Ishikawa (cell line): ENCODE results near the gene POLR3E.

Experiments used
- CEBPB ChIP-seq: IDR thresholded peaks from 2 replicates; pipeline ENCODE4 v1.6.1; 2012
- CREB1 ChIP-seq: IDR thresholded peaks from 2 replicates; pipeline ENCODE4 v1.6.1; 2012; ENCODE audit warnings: low read depth
- EGR1 ChIP-seq: IDR thresholded peaks from 2 replicates; pipeline ENCODE4 v1.6.1; 2012
- EP300 ChIP-seq: IDR thresholded peaks from 2 replicates; pipeline ENCODE4 v1.6.1; 2012; ENCODE audit warnings: borderline replicate concordance
- FOXM1 ChIP-seq: IDR thresholded peaks from 2 replicates; pipeline ENCODE4 v1.6.1; 2012; ENCODE audit warnings: low read depth, borderline replicate concordance
- MAX ChIP-seq: IDR thresholded peaks from 2 replicates; pipeline ENCODE4 v1.6.1; 2012
- NFIC ChIP-seq: IDR thresholded peaks from 2 replicates; pipeline ENCODE4 v1.6.1; 2012
- RAD21 ChIP-seq: IDR thresholded peaks from 2 replicates; pipeline ENCODE4 v1.6.1; 2012; ENCODE audit warnings: low read depth
- REST ChIP-seq: IDR thresholded peaks from 2 replicates; pipeline ENCODE4 v1.6.1; 2012; ENCODE audit warnings: low read depth, mild to moderate bottlenecking
- TAF1 ChIP-seq: IDR thresholded peaks from 2 replicates; pipeline ENCODE4 v1.6.1; 2012; ENCODE audit warnings: low read depth, mild to moderate bottlenecking
- TCF12 ChIP-seq: IDR thresholded peaks from 2 replicates; pipeline ENCODE4 v1.6.1; 2012; ENCODE audit warnings: low read depth
- TEAD4 ChIP-seq: IDR thresholded peaks from 2 replicates; pipeline ENCODE4 v1.6.1; 2012
- USF1 ChIP-seq: IDR thresholded peaks from 2 replicates; pipeline ENCODE4 v1.6.1; 2012
- YY1 ChIP-seq: IDR thresholded peaks from 2 replicates; pipeline ENCODE4 v1.6.1; 2012; ENCODE audit warnings: low read depth
- ZBTB7A ChIP-seq: IDR thresholded peaks from 2 replicates; pipeline ENCODE4 v1.6.1; 2012; ENCODE audit warnings: low read depth

POLR3E gene

GRCh38 chr16:22370038-22370820 lies 73.0 kb downstream of the POLR3E start:
- TF ChIP-seq TEAD4 (no peak), EP300 (no peak), ZBTB7A (no peak), MAX (no peak), RAD21 (no peak), NFIC (no peak), FOXM1 (no peak), CEBPB (no peak), CREB1 (no peak), TAF1 (no peak), REST (no peak), YY1 (no peak), TCF12 (no peak), EGR1 (no peak)

GRCh38 chr16:22372882-22373661 lies 75.9 kb downstream of the POLR3E start:
- TF ChIP-seq USF1, result no peak

- TF ChIP-seq MAX (peak; percentile 62; the same call in 1 of the 2 replicates), REST (no peak), EGR1 (no peak), YY1 (no peak)
Observed at GRCh38 chr16:22373662-22374310, 76.6 kb downstream of the POLR3E start.

- TF ChIP-seq CEBPB (no peak), TEAD4 (no peak), NFIC (no peak), TAF1 (peak; percentile 78; the same call in 1 of the 2 replicates), TCF12 (peak; percentile 12; the same call in 1 of the 2 replicates), FOXM1 (0 out of 2 replicates have a peak, but pooled peaks have one; percentile 21), MAX (peak; percentile 83), EP300 (no peak), REST (no peak), CREB1 (no peak)
Observed at GRCh38 chr16:22374311-22375116, 77.3 kb downstream of the POLR3E start, which contains the start of gene CDR2. TSS of gene CDR2 (minus strand) at chr16:22374619. CDS start at chr16:22374309, 310 bp downstream.
